ENCODE measurements around the gene RAPH1. TPM values are rescaled to one million over a fixed set of nuclear protein-coding genes. Genes with fewer than 3 reads are reported as not detected.

RAPH1 gene
- polyA plus RNA-seq, 1 donor from 2014 or later = 13.9 TPM

DNA sequence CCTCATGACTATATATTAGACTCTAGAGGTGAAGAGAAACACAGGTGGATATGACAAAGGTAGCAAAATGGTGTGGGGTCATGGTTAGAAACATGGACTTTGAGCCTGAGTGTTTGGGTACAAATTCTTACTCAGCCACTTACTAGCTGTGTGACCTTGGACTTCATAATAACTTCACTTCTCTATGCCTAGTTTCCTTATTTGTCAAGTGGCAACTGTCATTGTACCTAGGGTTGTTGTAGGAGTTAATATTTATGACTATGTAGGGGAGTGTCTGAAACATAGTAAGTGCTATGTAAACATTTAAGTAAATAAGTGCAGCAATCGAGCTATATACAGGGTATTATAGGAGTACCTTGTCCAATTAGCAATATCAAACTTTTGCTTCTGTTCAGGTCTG, 49.7 kb upstream of the RAPH1 start:
- Histone ChIP-seq H3K36me3 (ENCODE audit: insufficient read depth, low read length) (no peaks in the 10 kb centered on the region), H4K20me1 (ENCODE audit: insufficient read depth) (no peaks in the 10 kb centered on the region), H3K9me2 (ENCODE audit: insufficient read depth, low read length) (no peaks in the 10 kb centered on the region), H3K9me3 (ENCODE audit: low read length) (no peaks in the 10 kb centered on the region), H3K4me2 (ENCODE audit: low read length) (no peak overlapping the region), H3K79me2 (replicated peaks; ENCODE audit: insufficient read depth, low read length) (no peaks in the 10 kb centered on the region), H3K4me3 (ENCODE audit: low read length) (no peak overlapping the region), H3K27ac (ENCODE audit: low read length) (no peak overlapping the region), H3K9ac (ENCODE audit: low read length) (no peak overlapping the region), H2AFZ (ENCODE audit: low read depth, low read length) (no peak overlapping the region), H3F3A (ENCODE audit: insufficient read depth, low read length, poor library complexity, severe bottlenecking) (no peaks in the 10 kb centered on the region), H3K27me3 (ENCODE audit: insufficient read depth, low read depth, low read length) (no peaks in the 10 kb centered on the region)
- TF ChIP-seq EP300 (conservative IDR thresholded peaks at IDR 0.05; ENCODE audit: poor library complexity, severe bottlenecking) = no peak
- no peak for TF ChIP-seq RAD21 (conservative IDR thresholded peaks at IDR 0.05)
- no peak for TF ChIP-seq TAF1 (IDR thresholded peaks at IDR 0.05; ENCODE audit: low read depth)
- no peak for TF ChIP-seq SMC3 (conservative IDR thresholded peaks at IDR 0.05; ENCODE audit: poor library complexity)
- TF ChIP-seq POLR2AphosphoS5 (IDR thresholded peaks at IDR 0.05) = no peak
- TF ChIP-seq EZH2 (IDR thresholded peaks at IDR 0.05; ENCODE audit: borderline replicate concordance, insufficient read depth, low read length, poor library complexity, severe bottlenecking) = no peak
- TF ChIP-seq, protein P1, sequence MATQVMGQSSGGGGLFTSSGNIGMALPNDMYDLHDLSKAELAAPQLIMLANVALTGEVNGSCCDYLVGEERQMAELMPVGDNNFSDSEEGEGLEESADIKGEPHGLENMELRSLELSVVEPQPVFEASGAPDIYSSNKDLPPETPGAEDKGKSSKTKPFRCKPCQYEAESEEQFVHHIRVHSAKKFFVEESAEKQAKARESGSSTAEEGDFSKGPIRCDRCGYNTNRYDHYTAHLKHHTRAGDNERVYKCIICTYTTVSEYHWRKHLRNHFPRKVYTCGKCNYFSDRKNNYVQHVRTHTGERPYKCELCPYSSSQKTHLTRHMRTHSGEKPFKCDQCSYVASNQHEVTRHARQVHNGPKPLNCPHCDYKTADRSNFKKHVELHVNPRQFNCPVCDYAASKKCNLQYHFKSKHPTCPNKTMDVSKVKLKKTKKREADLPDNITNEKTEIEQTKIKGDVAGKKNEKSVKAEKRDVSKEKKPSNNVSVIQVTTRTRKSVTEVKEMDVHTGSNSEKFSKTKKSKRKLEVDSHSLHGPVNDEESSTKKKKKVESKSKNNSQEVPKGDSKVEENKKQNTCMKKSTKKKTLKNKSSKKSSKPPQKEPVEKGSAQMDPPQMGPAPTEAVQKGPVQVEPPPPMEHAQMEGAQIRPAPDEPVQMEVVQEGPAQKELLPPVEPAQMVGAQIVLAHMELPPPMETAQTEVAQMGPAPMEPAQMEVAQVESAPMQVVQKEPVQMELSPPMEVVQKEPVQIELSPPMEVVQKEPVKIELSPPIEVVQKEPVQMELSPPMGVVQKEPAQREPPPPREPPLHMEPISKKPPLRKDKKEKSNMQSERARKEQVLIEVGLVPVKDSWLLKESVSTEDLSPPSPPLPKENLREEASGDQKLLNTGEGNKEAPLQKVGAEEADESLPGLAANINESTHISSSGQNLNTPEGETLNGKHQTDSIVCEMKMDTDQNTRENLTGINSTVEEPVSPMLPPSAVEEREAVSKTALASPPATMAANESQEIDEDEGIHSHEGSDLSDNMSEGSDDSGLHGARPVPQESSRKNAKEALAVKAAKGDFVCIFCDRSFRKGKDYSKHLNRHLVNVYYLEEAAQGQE (IDR thresholded peaks at IDR 0.05; ENCODE audit: borderline replicate concordance) = no peak
- no peak for TF ChIP-seq MXI1 (conservative IDR thresholded peaks at IDR 0.05; ENCODE audit: poor library complexity, severe bottlenecking)
- TF ChIP-seq, protein P2, sequence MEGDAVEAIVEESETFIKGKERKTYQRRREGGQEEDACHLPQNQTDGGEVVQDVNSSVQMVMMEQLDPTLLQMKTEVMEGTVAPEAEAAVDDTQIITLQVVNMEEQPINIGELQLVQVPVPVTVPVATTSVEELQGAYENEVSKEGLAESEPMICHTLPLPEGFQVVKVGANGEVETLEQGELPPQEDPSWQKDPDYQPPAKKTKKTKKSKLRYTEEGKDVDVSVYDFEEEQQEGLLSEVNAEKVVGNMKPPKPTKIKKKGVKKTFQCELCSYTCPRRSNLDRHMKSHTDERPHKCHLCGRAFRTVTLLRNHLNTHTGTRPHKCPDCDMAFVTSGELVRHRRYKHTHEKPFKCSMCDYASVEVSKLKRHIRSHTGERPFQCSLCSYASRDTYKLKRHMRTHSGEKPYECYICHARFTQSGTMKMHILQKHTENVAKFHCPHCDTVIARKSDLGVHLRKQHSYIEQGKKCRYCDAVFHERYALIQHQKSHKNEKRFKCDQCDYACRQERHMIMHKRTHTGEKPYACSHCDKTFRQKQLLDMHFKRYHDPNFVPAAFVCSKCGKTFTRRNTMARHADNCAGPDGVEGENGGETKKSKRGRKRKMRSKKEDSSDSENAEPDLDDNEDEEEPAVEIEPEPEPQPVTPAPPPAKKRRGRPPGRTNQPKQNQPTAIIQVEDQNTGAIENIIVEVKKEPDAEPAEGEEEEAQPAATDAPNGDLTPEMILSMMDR (IDR thresholded peaks at IDR 0.05; ENCODE audit: poor library complexity, severe bottlenecking) = no peak

DNA sequence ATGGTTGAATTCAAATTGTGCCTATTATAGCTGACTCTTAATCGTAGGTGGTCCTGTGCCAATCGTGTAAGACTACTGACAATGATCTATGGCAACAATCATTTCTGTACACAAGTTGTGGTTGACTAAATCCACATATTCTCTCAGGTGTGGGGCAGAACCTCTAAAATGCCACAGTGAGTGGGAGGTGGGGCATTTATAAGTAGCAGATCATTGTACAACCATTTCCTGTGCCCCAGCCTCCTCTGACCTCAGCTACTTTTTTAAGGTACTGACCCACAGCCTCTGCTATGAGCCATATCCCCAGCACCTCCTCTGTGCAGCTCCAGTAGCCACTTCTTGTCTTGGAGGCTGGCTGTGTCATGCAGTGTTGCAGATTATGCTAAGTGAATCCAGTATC, 48.6 kb upstream of the RAPH1 start:
- Histone ChIP-seq H3K27ac (ENCODE audit: low read length) (no peak overlapping the region), H3K9me2 (ENCODE audit: insufficient read depth, low read length) (no peaks in the 10 kb centered on the region), H3F3A (ENCODE audit: insufficient read depth, low read length, poor library complexity, severe bottlenecking) (no peaks in the 10 kb centered on the region), H3K9ac (ENCODE audit: low read length) (no peak overlapping the region), H3K36me3 (ENCODE audit: insufficient read depth, low read length) (no peaks in the 10 kb centered on the region), H3K4me2 (ENCODE audit: low read length) (no peak overlapping the region), H2AFZ (ENCODE audit: low read depth, low read length) (no peak overlapping the region), H3K79me2 (replicated peaks; ENCODE audit: insufficient read depth, low read length) (no peaks in the 10 kb centered on the region), H3K4me3 (ENCODE audit: low read length) (no peak overlapping the region), H3K27me3 (ENCODE audit: insufficient read depth, low read depth, low read length) (no peaks in the 10 kb centered on the region), H4K20me1 (ENCODE audit: insufficient read depth) (no peaks in the 10 kb centered on the region), H3K9me3 (ENCODE audit: low read length) (no peaks in the 10 kb centered on the region)
- no peak for TF ChIP-seq SMC3 (conservative IDR thresholded peaks at IDR 0.05; ENCODE audit: poor library complexity)
- TF ChIP-seq POLR2AphosphoS5 (IDR thresholded peaks at IDR 0.05) = no peak
- TF ChIP-seq EZH2 (IDR thresholded peaks at IDR 0.05; ENCODE audit: borderline replicate concordance, insufficient read depth, low read length, poor library complexity, severe bottlenecking) = no peak
- TF ChIP-seq, protein P1 (IDR thresholded peaks at IDR 0.05; ENCODE audit: borderline replicate concordance) = no peak
- no peak for TF ChIP-seq RAD21 (conservative IDR thresholded peaks at IDR 0.05)
- no peak for TF ChIP-seq MXI1 (conservative IDR thresholded peaks at IDR 0.05; ENCODE audit: poor library complexity, severe bottlenecking)
- TF ChIP-seq, protein P2 (IDR thresholded peaks at IDR 0.05; ENCODE audit: poor library complexity, severe bottlenecking) = no peak
- no peak for TF ChIP-seq EP300 (conservative IDR thresholded peaks at IDR 0.05; ENCODE audit: poor library complexity, severe bottlenecking)
- no peak for TF ChIP-seq TAF1 (IDR thresholded peaks at IDR 0.05; ENCODE audit: low read depth)
